ENCODE measurements around the gene CLPTM1. TPM values are rescaled to one million over a fixed set of nuclear protein-coding genes. Genes with fewer than 3 reads are reported as not detected.

CLPTM1 gene
- total and polyA plus RNA-seq, 2 of the 8 experiments (the other 6 are each of a cell fraction or from before 2014, with no cell fraction given): 84.8 to 108 TPM

DNA sequence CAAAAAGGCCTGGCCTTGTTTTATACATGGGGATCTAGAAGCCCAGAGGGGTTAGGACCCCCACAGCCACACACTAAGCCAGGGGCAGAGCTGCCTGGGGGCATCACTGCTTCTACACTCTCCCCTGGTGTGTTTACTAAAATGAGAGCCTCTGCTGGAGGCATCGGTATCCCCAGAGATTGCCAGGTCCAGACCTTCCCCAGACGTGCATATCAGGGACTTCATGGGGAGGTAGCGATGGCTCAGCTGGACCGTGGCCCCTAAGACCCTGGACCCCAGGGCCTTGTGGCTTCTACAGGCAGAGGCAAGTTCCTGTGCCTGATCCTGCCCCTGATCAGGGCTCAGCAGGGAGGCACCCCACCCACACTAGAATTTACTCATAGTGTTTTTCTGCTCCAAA, 13.5 kb downstream of the CLPTM1 start:
- H3K36me3 ChIP-seq (ENCODE audit: control insufficient read depth in 2 of 4, insufficient read depth in 4 of 4, low read length in 3 of 4): peaks cover 0 to 14% (median 6%) of the 10 kb centered on the region in 4 experiments; a peak in 5 of 8 replicates
- TF ChIP-seq CTBP2 (IDR thresholded peaks at IDR 0.05; ENCODE audit: borderline replicate concordance, insufficient read depth, insufficient read length, low read length) (no peak), JUND (IDR thresholded peaks at IDR 0.05; ENCODE audit: low read length) (no peak), CHD1 (IDR thresholded peaks at IDR 0.05; ENCODE audit: low read depth, low read length) (no peak), NRF1 (IDR thresholded peaks at IDR 0.05; ENCODE audit: low read depth, low read length) (no peak), MAX (IDR thresholded peaks at IDR 0.05) (no peak), RAD21 (IDR thresholded peaks at IDR 0.05 in 1 of 2, conservative IDR thresholded peaks at IDR 0.05 in 1 of 2; ENCODE audit: low read depth in 2 of 2, low read length in 2 of 2) (no peak), HDAC2 (IDR thresholded peaks at IDR 0.05; ENCODE audit: borderline replicate concordance in 1 of 2, low read depth in 2 of 2, low read length in 2 of 2) (no peak), SP1 (IDR thresholded peaks at IDR 0.05; ENCODE audit: low read depth, low read length) (no peak), BCL11A (IDR thresholded peaks at IDR 0.05; ENCODE audit: low read depth in 2 of 2, low read length in 2 of 2) (no peak), KDM1A (IDR thresholded peaks at IDR 0.05; ENCODE audit: borderline replicate concordance, low read length) (no peak), BRCA1 (IDR thresholded peaks at IDR 0.05; ENCODE audit: low read depth, low read length) (no peak), HDAC6 (IDR thresholded peaks at IDR 0.05; ENCODE audit: low read depth, low read length) (no peak), EZH2 (IDR thresholded peaks at IDR 0.05; ENCODE audit: low read depth, low read length, severe bottlenecking) (no peak), CBX8 (IDR thresholded peaks at IDR 0.05; ENCODE audit: borderline replicate concordance, low read depth, low read length) (no peak)

More for the DNA sequence above, 13.5 kb downstream of the CLPTM1 start:
- no peaks in the 10 kb centered on the region for H3K9me3 ChIP-seq (ENCODE audit: insufficient read depth in 2 of 2, low read depth in 1 of 2, low read length in 1 of 2)
- H3K14ac ChIP-seq (ENCODE audit: insufficient read length): no peak overlapping the region
- no peak overlapping the region for H2AFZ ChIP-seq (ENCODE audit: low read length)
- no peak overlapping the region for H3K27ac ChIP-seq (ENCODE audit: low read depth, low read length)
- H3K79me1 ChIP-seq (ENCODE audit: low read depth, low read length): no peaks in the 10 kb centered on the region
- H3K27me3 ChIP-seq (replicated peaks in 1 of 4; ENCODE audit: control insufficient read depth in 3 of 4, extremely low read depth in 1 of 4, insufficient read depth in 3 of 4, low read length in 3 of 4): no peaks in the 10 kb centered on the region
- H3K79me2 ChIP-seq (ENCODE audit: control insufficient read depth in 1 of 2, insufficient read depth in 2 of 2, low read length in 2 of 2): no peaks in the 10 kb centered on the region; a peak in 1 of 4 replicates
- DNase-seq (ENCODE audit: low read depth in 1 of 2, low spot score in 2 of 2): no peak
- no peak overlapping the region for H2AK5ac ChIP-seq (ENCODE audit: low read depth, low read length)
- H3K56ac ChIP-seq (replicated peaks; ENCODE audit: insufficient read length, low read depth, low read length): no peak overlapping the region
- H3K18ac ChIP-seq (ENCODE audit: extremely low read depth, low read length): no peak overlapping the region
- no peaks in the 10 kb centered on the region for H3K23me2 ChIP-seq (ENCODE audit: low read depth, low read length)
- no peak overlapping the region for H3K4me2 ChIP-seq (ENCODE audit: insufficient read depth in 1 of 2, low read depth in 2 of 2, low read length in 2 of 2)
- H4K91ac ChIP-seq (replicated peaks; ENCODE audit: insufficient read length, low read length): no peak overlapping the region
- no peak overlapping the region for H3K23ac ChIP-seq (ENCODE audit: insufficient read length)
- H4K5ac ChIP-seq (ENCODE audit: insufficient read length, low read depth, low read length): no peak overlapping the region
- no peak overlapping the region for H3K9ac ChIP-seq (replicated peaks in 1 of 4; ENCODE audit: extremely low read depth in 1 of 4, low read depth in 3 of 4, low read length in 3 of 4)
- H3K4ac ChIP-seq (replicated peaks; ENCODE audit: insufficient read length, low read depth, low read length): no peak overlapping the region
- CTCF ChIA-PET (ENCODE audit: partially characterized antibody): interaction anchor here (0.7 kb wide), 1 partner anchor 64 kb away, joined by 3 read pairs; no protein-coding TSS in a partner anchor
- H2BK12ac ChIP-seq (ENCODE audit: low read depth, low read length): no peak overlapping the region
- no peak overlapping the region for H3K4me3 ChIP-seq (ENCODE audit: extremely low read depth in 1 of 4, insufficient read depth in 2 of 4, low read depth in 3 of 4, low read length in 4 of 4)
- H3K4me1 ChIP-seq (replicated peaks in 1 of 4; ENCODE audit: control insufficient read depth in 3 of 4, insufficient read depth in 4 of 4, low read length in 3 of 4): no peaks in the 10 kb centered on the region
- H2BK20ac ChIP-seq (ENCODE audit: low read length): no peak overlapping the region
- FAIRE-seq: no peak
- no peak overlapping the region for H2BK5ac ChIP-seq (ENCODE audit: low read depth, low read length)
- WGBS, 2 experiments (ENCODE audit: extremely low coverage in 1 of 2, insufficient coverage in 1 of 2, insufficient read length in 1 of 2, insufficient replicate concordance in 2 of 2, low coverage in 1 of 2, low lambda C conversion rate in 2 of 2, missing lambda C conversion rate in 1 of 2): 83% methylated on average over 4 of the region's 4 CpGs; no CpG with 5 or more reads in 1 of the 2 experiments
- POLR2A ChIA-PET (ENCODE audit: partially characterized antibody): interaction anchor here (0.6 to 0.7 kb wide), 2 partner anchors 13 to 69 kb away, joined by 3 to 5 read pairs; partner anchors contain the start of gene CLPTM1
- H4K8ac ChIP-seq (ENCODE audit: extremely low read depth, insufficient read depth, low read length): no peak overlapping the region
- no peak overlapping the region for H2BK120ac ChIP-seq (replicated peaks; ENCODE audit: low read depth, low read length)
- H4K20me1 ChIP-seq (replicated peaks in 1 of 2; ENCODE audit: control insufficient read depth in 1 of 2, insufficient read depth in 2 of 2, low read length in 2 of 2): peaks cover 4% of the 10 kb centered on the region in 2 experiments
- no peak overlapping the region for H2BK15ac ChIP-seq (ENCODE audit: low read length)
